Astrocyte (in vitro differentiated cells and primary cell): ENCODE results near the gene ASB1. TPM values are rescaled to one million over a fixed set of nuclear protein-coding genes. Genes with fewer than 3 reads are reported as not detected.

Experiments
- DNase-seq: peaks from one replicate; pipeline ENCODE4 v3.0.0-alpha.2; 2010; ENCODE audit warnings: low read depth
- FAIRE-seq: peaks from 2 replicates; lab custom pipeline; 2011; peaks lifted over from hg19 to GRCh38; lab: Jason Lieb, UNC
- H2AFZ ChIP-seq: 2 replicates; pipeline ENCODE4 v1.6.0; 2012; ENCODE audit warnings: low read depth, low read length, inconsistent platforms
- H3K27ac ChIP-seq: 2 replicates; pipeline ENCODE4 v1.5.1; 2011; ENCODE audit warnings: low read depth, low read length, inconsistent platforms
- H3K27me3 ChIP-seq: 2 replicates; pipeline ENCODE4 v1.6.0; 2011; ENCODE audit warnings: low read length, inconsistent platforms; ENCODE audit not compliant: insufficient read depth
- H3K36me3 ChIP-seq: 2 replicates; pipeline ENCODE4 v1.5.1; 2011; ENCODE audit warnings: low read length, inconsistent platforms; ENCODE audit not compliant: insufficient read depth
- H3K4me1 ChIP-seq: 2 replicates; pipeline ENCODE4 v1.5.1; 2011; ENCODE audit warnings: low read length, inconsistent platforms; ENCODE audit not compliant: insufficient read depth
- H3K4me2 ChIP-seq: 2 replicates; pipeline ENCODE4 v1.6.0; 2012; ENCODE audit warnings: low read length, inconsistent platforms
- H3K4me3 ChIP-seq: 2 replicates; pipeline ENCODE4 v1.5.1; 2011; ENCODE audit warnings: low read depth, mild to moderate bottlenecking, low read length, inconsistent platforms; ENCODE audit not compliant: insufficient read depth
- H3K79me2 ChIP-seq: 2 replicates; pipeline ENCODE4 v1.6.0; 2012; ENCODE audit warnings: mild to moderate bottlenecking, low read length, inconsistent platforms; ENCODE audit not compliant: insufficient read depth
- H3K9ac ChIP-seq: 2 replicates; pipeline ENCODE4 v1.6.0; 2012; ENCODE audit warnings: mild to moderate bottlenecking, low read length, inconsistent platforms
- H3K9me3 ChIP-seq: 2 replicates; pipeline ENCODE4 v1.5.1; 2012; ENCODE audit warnings: low read depth, mild to moderate bottlenecking, low read length, inconsistent platforms; ENCODE audit not compliant: insufficient read depth
- H4K20me1 ChIP-seq: 2 replicates; pipeline ENCODE4 v1.6.0; 2012; ENCODE audit warnings: low read length, inconsistent platforms; ENCODE audit not compliant: insufficient read depth
- H3K27ac Mint-ChIP-seq: one replicate; pipeline ENCODE4 v1.8.0; 2021; ENCODE audit warnings: mild to moderate bottlenecking, mixed read lengths; ENCODE audit not compliant: unreplicated experiment
- H3K27me3 Mint-ChIP-seq: one replicate; pipeline ENCODE4 v1.8.0; 2021; ENCODE audit warnings: low read depth, mixed read lengths; ENCODE audit not compliant: unreplicated experiment
- H3K36me3 Mint-ChIP-seq: one replicate; pipeline ENCODE4 v1.8.0; 2021; ENCODE audit warnings: low read depth, mixed read lengths; ENCODE audit not compliant: unreplicated experiment
- H3K4me1 Mint-ChIP-seq: one replicate; pipeline ENCODE4 v1.8.0; 2021; ENCODE audit warnings: low read depth, mixed read lengths; ENCODE audit not compliant: unreplicated experiment
- H3K4me3 Mint-ChIP-seq: one replicate; pipeline ENCODE4 v1.8.0; 2021; ENCODE audit warnings: mild to moderate bottlenecking, moderate library complexity, mixed read lengths; ENCODE audit not compliant: unreplicated experiment
- H3K9me3 Mint-ChIP-seq: one replicate; pipeline ENCODE4 v1.8.0; 2021; ENCODE audit warnings: mild to moderate bottlenecking, mixed read lengths; ENCODE audit not compliant: unreplicated experiment
- CTCF ChIP-seq: IDR thresholded peaks from 2 replicates; pipeline ENCODE4 v1.5.1; 2011; ENCODE audit warnings: low read depth, mild to moderate bottlenecking, inconsistent platforms, low read length, moderate library complexity; ENCODE audit not compliant: insufficient read depth
- EZH2 ChIP-seq: IDR thresholded peaks from 2 replicates; pipeline ENCODE4 v1.6.1; 2012; ENCODE audit warnings: mild to moderate bottlenecking, low read length, inconsistent platforms; ENCODE audit not compliant: insufficient read depth
- total RNA-seq: library from RNA; stranded (reverse); gene quantifications from 2 replicates; pipeline ENCODE4 v1.2.1, GENCODE V29; 2021

The ASB1 gene
- total RNA-seq, 1 donor from 2014 or later, result 30.6 TPM

- no peak overlapping the region for H2AFZ ChIP-seq
- Mint-ChIP-seq H3K4me1 (no peaks in the 10 kb centered on the region), H3K27ac (no peak overlapping the region), H3K9me3 (no peaks in the 10 kb centered on the region), H3K36me3 (peaks cover 8% of the 10 kb centered on the region), H3K27me3 (no peaks in the 10 kb centered on the region), H3K4me3 (no peak overlapping the region)
- DNase-seq (no peak), FAIRE-seq (no peak)
- H3K4me3 ChIP-seq, result no peak overlapping the region
- no peaks in the 10 kb centered on the region for H3K9me3 ChIP-seq
- no peaks in the 10 kb centered on the region for H3K79me2 ChIP-seq
- no peak overlapping the region for H3K27ac ChIP-seq
- H4K20me1 ChIP-seq, result no peaks in the 10 kb centered on the region
- no peaks in the 10 kb centered on the region for H3K36me3 ChIP-seq
- H3K4me2 ChIP-seq, result no peak overlapping the region
- no peak overlapping the region for H3K9ac ChIP-seq
- H3K4me1 ChIP-seq, result no peaks in the 10 kb centered on the region
- H3K27me3 ChIP-seq, result no peaks in the 10 kb centered on the region
- TF ChIP-seq EZH2 (no peak), CTCF (no peak)
These were observed 19.8 kb upstream of the ASB1 start for GRCh38 chr2:238406998-238407285.

GRCh38 chr2:238407566-238407965, 19.2 kb upstream of the ASB1 start:
- Histone ChIP-seq H3K36me3 (no peaks in the 10 kb centered on the region), H3K4me2 (no peak overlapping the region), H4K20me1 (no peaks in the 10 kb centered on the region), H3K4me1 (no peaks in the 10 kb centered on the region), H3K27ac (no peak overlapping the region), H3K9me3 (no peaks in the 10 kb centered on the region), H3K27me3 (no peaks in the 10 kb centered on the region), H3K79me2 (no peaks in the 10 kb centered on the region), H2AFZ (no peak overlapping the region), H3K9ac (no peak overlapping the region), H3K4me3 (no peak overlapping the region)
- DNase-seq (no peak), FAIRE-seq (no peak)
- Mint-ChIP-seq H3K27ac (no peak overlapping the region), H3K9me3 (no peaks in the 10 kb centered on the region), H3K36me3 (peaks cover 8% of the 10 kb centered on the region), H3K4me3 (no peak overlapping the region), H3K27me3 (no peaks in the 10 kb centered on the region), H3K4me1 (no peaks in the 10 kb centered on the region)
- TF ChIP-seq EZH2, result no peak
- TF ChIP-seq CTCF, result no peak

GRCh38 chr2:238408615-238409340, 17.9 kb upstream of the ASB1 start:
- no peaks in the 10 kb centered on the region for H3K27me3 ChIP-seq
- no peak overlapping the region for H2AFZ ChIP-seq
- no peaks in the 10 kb centered on the region for H4K20me1 ChIP-seq
- no peak overlapping the region for H3K27ac ChIP-seq
- H3K9me3 Mint-ChIP-seq, result no peaks in the 10 kb centered on the region
- H3K4me3 ChIP-seq, result no peak overlapping the region
- no peak overlapping the region for H3K9ac ChIP-seq
- no peak for FAIRE-seq
- no peak overlapping the region for H3K4me3 Mint-ChIP-seq
- H3K9me3 ChIP-seq, result no peaks in the 10 kb centered on the region
- H3K79me2 ChIP-seq, result no peaks in the 10 kb centered on the region
- H3K4me1 ChIP-seq, result no peaks in the 10 kb centered on the region
- no peak for DNase-seq
- H3K36me3 Mint-ChIP-seq, result peaks cover 8% of the 10 kb centered on the region
- H3K27ac Mint-ChIP-seq, result no peak overlapping the region
- H3K27me3 Mint-ChIP-seq, result no peaks in the 10 kb centered on the region
- H3K4me1 Mint-ChIP-seq, result no peaks in the 10 kb centered on the region
- H3K4me2 ChIP-seq, result no peak overlapping the region
- TF ChIP-seq CTCF (no peak), EZH2 (no peak)
- no peaks in the 10 kb centered on the region for H3K36me3 ChIP-seq
